Naive thymus-derived CD4-positive, alpha-beta T cell (primary cell): ENCODE data around the gene MYO5C. TPM values are rescaled to one million over a fixed set of nuclear protein-coding genes. Genes with fewer than 3 reads are reported as not detected.
A peak's percentile ranks its signal among the peaks of the same experiment; 100 is the strongest.

Experiments
- ATAC-seq: fragments of 150-1000 bp; cut with Tn5 transposase; 2 replicates; pipeline ENCODE4 v1.10.0; 2021; ENCODE audit warnings: mild to moderate bottlenecking, moderate library complexity
- CTCF ChIA-PET: fragments of 350-600 bp; sonication (Branson Sonifier 250); formaldehyde crosslinking; loops from one replicate; lab custom pipeline; 2021; ENCODE audit warnings: antibody characterized with exemption; lab: Charles Lee
- POLR2A ChIA-PET: fragments of 350-600 bp; sonication (Branson Sonifier 250); formaldehyde crosslinking; loops from one replicate; lab custom pipeline; 2021; ENCODE audit warnings: antibody characterized with exemption, inconsistent platforms; lab: Charles Lee
- DNase-seq, 9 donors: peaks; one replicate each; pipeline versions ENCODE4 v3.0.0 to v3.0.0-alpha.2; 2020 to 2022; ENCODE audit warnings: mixed read lengths in 1 of 9
- H3K27ac ChIP-seq: one replicate; pipeline ENCODE4 v1.7.0; 2013; ENCODE audit warnings: mild to moderate bottlenecking, low read depth, low read length, moderate library complexity
- H3K27me3 ChIP-seq, 2 donors: one replicate each; pipeline ENCODE4 v1.7.0; 2013; ENCODE audit warnings: low read length in 2 of 2, mild to moderate bottlenecking in 2 of 2, moderate library complexity in 2 of 2; ENCODE audit not compliant: control insufficient read depth in 2 of 2, insufficient read depth in 2 of 2
- H3K36me3 ChIP-seq, 3 experiments: 1 replicate in 2 of 3; 2 replicates in 1 of 3; pipeline ENCODE4 v1.7.0; 2013; ENCODE audit warnings: low read length in 3 of 3, mild to moderate bottlenecking in 3 of 3, moderate library complexity in 1 of 3; ENCODE audit not compliant: insufficient read depth in 3 of 3, control insufficient read depth in 2 of 3
- H3K4me1 ChIP-seq, 2 donors: one replicate each; pipeline ENCODE4 v1.7.0; 2013; ENCODE audit warnings: low read length in 2 of 2, mild to moderate bottlenecking in 2 of 2, moderate library complexity in 1 of 2; ENCODE audit not compliant: control insufficient read depth in 2 of 2, insufficient read depth in 2 of 2
- H3K4me3 ChIP-seq: 2 replicates; pipeline ENCODE4 v1.7.0; 2013; ENCODE audit warnings: mild to moderate bottlenecking, low read length
- H3K9me3 ChIP-seq, 3 experiments: 1 replicate in 2 of 3; 2 replicates in 1 of 3; pipeline ENCODE4 v1.7.0; 2013; ENCODE audit warnings: low read length in 3 of 3; ENCODE audit not compliant: control insufficient read depth in 2 of 3
- H3K27ac Mint-ChIP-seq, 9 donors: one replicate each; pipeline ENCODE4 v1.8.0; 2020 to 2022; ENCODE audit warnings: mixed read lengths in 9 of 9, mild to moderate bottlenecking in 8 of 9, moderate library complexity in 5 of 9, inconsistent platforms in 2 of 9
- H3K27me3 Mint-ChIP-seq, 5 donors: one replicate each; pipeline ENCODE4 v1.8.0; 2021 to 2022; ENCODE audit warnings: mixed read lengths in 5 of 5, mild to moderate bottlenecking in 1 of 5
- H3K36me3 Mint-ChIP-seq, 5 donors: one replicate each; pipeline ENCODE4 v1.8.0; 2020 to 2022; ENCODE audit warnings: mixed read lengths in 5 of 5, mild to moderate bottlenecking in 3 of 5, inconsistent platforms in 1 of 5
- H3K4me1 Mint-ChIP-seq, 7 donors: one replicate each; pipeline ENCODE4 v1.8.0; 2020 to 2022; ENCODE audit warnings: mixed read lengths in 7 of 7, mild to moderate bottlenecking in 3 of 7, inconsistent platforms in 1 of 7
- H3K4me3 Mint-ChIP-seq, 10 donors: one replicate each; pipeline ENCODE4 v1.8.0; 2020 to 2022; ENCODE audit warnings: mild to moderate bottlenecking in 10 of 10, mixed read lengths in 10 of 10, moderate library complexity in 6 of 10, inconsistent platforms in 2 of 10
- H3K9me3 Mint-ChIP-seq, 11 donors: one replicate each; pipeline ENCODE4 v1.8.0; 2020 to 2022; ENCODE audit warnings: mixed read lengths in 11 of 11, mild to moderate bottlenecking in 4 of 11, inconsistent platforms in 1 of 11, moderate library complexity in 1 of 11
- intact Hi-C, 2 donors: fragments of 100-400 bp; cut with micrococcal nuclease; formaldehyde crosslinking; loops; one replicate each; pipeline ENCODE4 v1.15.1; 2023
- polyA plus RNA-seq, 2 donors: library from polyadenylated mRNA; unstranded; fragments of 300-500 nt; fragmentation: Illumina TruSeq; gene quantifications; one replicate each; pipeline ENCODE4 v1.2.3, GENCODE V29; 2021
- total RNA-seq, 6 experiments: library from RNA in 5 of 6; stranded (reverse) in 5 of 6; gene quantifications; 1 replicate in 5 of 6; 2 replicates in 1 of 6; pipeline ENCODE4 v1.2.3 and lab custom pipeline; 2021 to 2026

The MYO5C gene
- total and polyA plus RNA-seq, 7 experiments from 2014 or later: 0.19 to 1.3 (median 0.31) TPM; not detected in 1

- H3K4me3 Mint-ChIP-seq: no peak overlapping the region
- H3K36me3 ChIP-seq: no peaks in the 10 kb centered on the region
- no peaks in the 10 kb centered on the region for H3K9me3 ChIP-seq
- H3K4me3 ChIP-seq: no peak overlapping the region
- no peak for DNase-seq
- H3K9me3 Mint-ChIP-seq: no peaks in the 10 kb centered on the region
- H3K27ac Mint-ChIP-seq: no peak overlapping the region
- ChIA-PET POLR2A (no interaction called here), CTCF (interaction anchor here (0.8 to 2.5 kb wide), 4 partner anchors 28 to 65 kb away, joined by 6 to 16 read pairs (median 12); no protein-coding TSS in a partner anchor)
- no peak overlapping the region for H3K27ac ChIP-seq
- H3K4me1 ChIP-seq: peaks cover 0 to 7% of the 10 kb centered on the region in 2 donors
- H3K36me3 Mint-ChIP-seq: no peaks in the 10 kb centered on the region
- ATAC-seq: peak; percentile 22
- no peaks in the 10 kb centered on the region for H3K27me3 Mint-ChIP-seq
- peaks cover 14 to 27% (median 22%) of the 10 kb centered on the region in 7 donors for H3K4me1 Mint-ChIP-seq
- intact Hi-C loops: loop anchor here (5.0 kb wide), 3 partner anchors 87 to 492 kb away; partner anchors contain the start of gene LYSMD2 (in 1 of the 2)
- no peaks in the 10 kb centered on the region for H3K27me3 ChIP-seq
These were observed 66.7 kb downstream of the MYO5C start for GRCh38 chr15:52228921-52229320.

GRCh38 chr15:52227456-52227855 lies 68.1 kb downstream of the MYO5C start:
- no peak overlapping the region for H3K4me3 Mint-ChIP-seq
- CTCF ChIA-PET: interaction anchor here (0.6 to 2.5 kb wide), 20 partner anchors 8 to 507 kb away, joined by 3 to 16 read pairs (median 4); partner anchors contain the start of gene LEO1
- no peaks in the 10 kb centered on the region for H3K27me3 Mint-ChIP-seq
- no peaks in the 10 kb centered on the region for H3K36me3 ChIP-seq
- peak in 8 of 9 donors; percentile 51 to 74 (median 65) for DNase-seq
- H3K4me1 Mint-ChIP-seq: peaks cover 10 to 26% (median 19%) of the 10 kb centered on the region in 7 donors
- peak overlapping the region in 2 of 9 donors; percentile 19 to 56 for H3K27ac Mint-ChIP-seq
- intact Hi-C loops: loop anchor here (1.0 to 5.0 kb wide), 12 partner anchors 19 to 577 kb away; partner anchors contain the start of gene LYSMD2 (in 1 of the 2)
- H3K4me3 ChIP-seq: no peak overlapping the region
- no peaks in the 10 kb centered on the region for H3K36me3 Mint-ChIP-seq
- peaks cover 0 to under 1% of the 10 kb centered on the region in 2 donors for H3K4me1 ChIP-seq
- no peak overlapping the region for H3K27ac ChIP-seq
- no peaks in the 10 kb centered on the region for H3K9me3 ChIP-seq
- no peaks in the 10 kb centered on the region for H3K27me3 ChIP-seq
- POLR2A ChIA-PET: interaction anchor here (0.6 to 1.4 kb wide), 9 partner anchors 8 to 256 kb away, joined by 3 to 5 read pairs (median 3); partner anchors contain the start of gene LEO1
- peak; percentile 98 for ATAC-seq
- H3K9me3 Mint-ChIP-seq: no peaks in the 10 kb centered on the region

GRCh38 chr15:52225230-52225629 lies 70.4 kb downstream of the MYO5C start:
- Histone ChIP-seq H3K9me3 (no peaks in the 10 kb centered on the region), H3K4me1 (peaks cover 0 to 12% of the 10 kb centered on the region in 2 donors), H3K27me3 (no peaks in the 10 kb centered on the region), H3K4me3 (no peak overlapping the region), H3K27ac (no peak overlapping the region), H3K36me3 (no peaks in the 10 kb centered on the region)
- intact Hi-C loops: loop anchor here (5.0 kb wide), 3 partner anchors 83 to 488 kb away; partner anchors contain the start of gene LYSMD2 (in 1 of the 2)
- Mint-ChIP-seq H3K27ac (peak overlapping the region in 1 of 9 donors; percentile 23), H3K36me3 (peaks cover 0 to 2% (median 0%) of the 10 kb centered on the region in 5 donors), H3K27me3 (no peaks in the 10 kb centered on the region), H3K4me1 (peaks cover 12 to 34% (median 27%) of the 10 kb centered on the region in 7 donors), H3K4me3 (no peak overlapping the region), H3K9me3 (no peaks in the 10 kb centered on the region)
- DNase-seq (no peak), ATAC-seq (no peak)
- ChIA-PET POLR2A (interaction anchor here (0.6 to 2.6 kb wide), 3 partner anchors 46 to 146 kb away, joined by 3 to 10 read pairs (median 4); no protein-coding TSS in a partner anchor), CTCF (interaction anchor here (0.8 to 1.4 kb wide), 4 partner anchors 8 to 49 kb away, joined by 3 to 4 read pairs (median 3); no protein-coding TSS in a partner anchor)

- intact Hi-C loops: no loop called here
- peaks cover 0 to 2% (median 0%) of the 10 kb centered on the region in 5 donors for H3K36me3 Mint-ChIP-seq
- no peaks in the 10 kb centered on the region for H3K36me3 ChIP-seq
- no peaks in the 10 kb centered on the region for H3K9me3 ChIP-seq
- H3K27ac Mint-ChIP-seq: no peak overlapping the region
- no peaks in the 10 kb centered on the region for H3K27me3 Mint-ChIP-seq
- no peak for ATAC-seq
- DNase-seq: no peak
- H3K4me1 Mint-ChIP-seq: peaks cover 12 to 36% (median 27%) of the 10 kb centered on the region in 7 donors
- H3K4me3 ChIP-seq: no peak overlapping the region
- peaks cover 0 to 12% of the 10 kb centered on the region in 2 donors for H3K4me1 ChIP-seq
- H3K4me3 Mint-ChIP-seq: no peak overlapping the region
- H3K9me3 Mint-ChIP-seq: no peaks in the 10 kb centered on the region
- H3K27ac ChIP-seq: no peak overlapping the region
- ChIA-PET POLR2A (interaction anchor here (2.6 kb wide), 1 partner anchor 45 kb away, joined by 10 read pairs; no protein-coding TSS in a partner anchor), CTCF (interaction anchor here (0.9 to 1.4 kb wide), 2 partner anchors 39 to 48 kb away, joined by 3 to 4 read pairs; no protein-coding TSS in a partner anchor)
- H3K27me3 ChIP-seq: no peaks in the 10 kb centered on the region
These were observed 71.4 kb downstream of the MYO5C start for GRCh38 chr15:52224211-52224610.

- Histone ChIP-seq H3K27me3 (no peaks in the 10 kb centered on the region), H3K36me3 (no peaks in the 10 kb centered on the region), H3K27ac (peak overlapping the region; percentile 68), H3K4me3 (peak overlapping the region; percentile 42), H3K9me3 (no peaks in the 10 kb centered on the region), H3K4me1 (peaks cover 5 to 12% of the 10 kb centered on the region in 2 donors)
- intact Hi-C loops: loop anchor here in 1 of 2 donors (1.0 kb wide), 1 partner anchor 41 kb away; no protein-coding TSS in a partner anchor
- ATAC-seq (peak; percentile 42), DNase-seq (no peak)
- Mint-ChIP-seq H3K36me3 (peaks cover 0 to 3% (median 0%) of the 10 kb centered on the region in 5 donors), H3K9me3 (no peaks in the 10 kb centered on the region), H3K27me3 (no peaks in the 10 kb centered on the region), H3K4me3 (peak overlapping the region; percentile 70 to 84 (median 80)), H3K4me1 (peaks cover 13 to 36% (median 26%) of the 10 kb centered on the region in 7 donors), H3K27ac (peak overlapping the region; percentile 90 to 97 (median 94))
- ChIA-PET POLR2A (interaction anchor here (0.9 to 3.2 kb wide), 9 partner anchors 9 to 484 kb away, joined by 3 to 33 read pairs (median 4); partner anchors contain the start of gene LYSMD2), CTCF (interaction anchor here (0.7 to 1.3 kb wide), 3 partner anchors 35 to 304 kb away, joined by 3 to 4 read pairs (median 3); no protein-coding TSS in a partner anchor)
These were observed 73.9 kb downstream of the MYO5C start for GRCh38 chr15:52221730-52222129.

- H3K9me3 Mint-ChIP-seq: no peaks in the 10 kb centered on the region
- CTCF ChIA-PET: interaction anchor here (0.8 to 1.3 kb wide), 3 partner anchors 13 to 304 kb away, joined by 3 to 4 read pairs (median 3); no protein-coding TSS in a partner anchor
- no peaks in the 10 kb centered on the region for H3K36me3 ChIP-seq
- H3K27me3 Mint-ChIP-seq: no peaks in the 10 kb centered on the region
- ATAC-seq (peak; percentile 38), DNase-seq (peak in 5 of 9 donors; percentile 14 to 29 (median 28))
- no peaks in the 10 kb centered on the region for H3K9me3 ChIP-seq
- H3K4me3 ChIP-seq: peak overlapping the region; percentile 42
- no peaks in the 10 kb centered on the region for H3K27me3 ChIP-seq
- peaks cover 0 to 3% (median 0%) of the 10 kb centered on the region in 5 donors for H3K36me3 Mint-ChIP-seq
- POLR2A ChIA-PET: interaction anchor here (0.9 to 3.2 kb wide), 8 partner anchors 9 to 484 kb away, joined by 3 to 33 read pairs (median 5); partner anchors contain the start of gene LYSMD2
- peak overlapping the region; percentile 90 to 97 (median 94) for H3K27ac Mint-ChIP-seq
- peaks cover 5 to 12% of the 10 kb centered on the region in 2 donors for H3K4me1 ChIP-seq
- peak overlapping the region; percentile 70 to 84 (median 80) for H3K4me3 Mint-ChIP-seq
- peaks cover 13 to 36% (median 26%) of the 10 kb centered on the region in 7 donors for H3K4me1 Mint-ChIP-seq
- intact Hi-C loops: loop anchor here in 1 of 2 donors (1.0 kb wide), 1 partner anchor 41 kb away; no protein-coding TSS in a partner anchor
- H3K27ac ChIP-seq: peak overlapping the region; percentile 68
These were observed 74.5 kb downstream of the MYO5C start for GRCh38 chr15:52220937-52221660.
